Thymus (tissue), 11 donors: ENCODE results near the gene NSD1. TPM values are rescaled to one million over a fixed set of nuclear protein-coding genes. Genes with fewer than 3 reads are reported as not detected.

Experiments
- DNase-seq, 9 donors: peaks; one replicate each; pipeline ENCODE4 v3.0.0-alpha.2; 2013; ENCODE audit warnings: low spot score in 9 of 9, low read depth in 6 of 9, missing footprints in 1 of 9
- H3K27ac ChIP-seq, 2 donors: one replicate each; pipeline ENCODE4 v1.5.1; 2013; ENCODE audit warnings: control low read depth in 1 of 2, low read depth in 1 of 2, low read length in 1 of 2, mild to moderate bottlenecking in 1 of 2, moderate library complexity in 1 of 2
- H3K27me3 ChIP-seq, 2 donors: one replicate each; pipeline ENCODE4 v1.5.1; 2013; ENCODE audit warnings: low read length in 1 of 2; ENCODE audit not compliant: control insufficient read depth in 2 of 2, insufficient read depth in 1 of 2
- H3K36me3 ChIP-seq, 2 donors: one replicate each; pipeline ENCODE4 v1.5.1; 2013; ENCODE audit warnings: low read length in 1 of 2, mild to moderate bottlenecking in 1 of 2, moderate library complexity in 1 of 2; ENCODE audit not compliant: control insufficient read depth in 2 of 2, insufficient read depth in 2 of 2
- H3K4me1 ChIP-seq, 2 donors: one replicate each; pipeline ENCODE4 v1.5.1; 2013; ENCODE audit warnings: low read length in 2 of 2; ENCODE audit not compliant: control insufficient read depth in 2 of 2, insufficient read depth in 2 of 2
- H3K4me3 ChIP-seq, 2 donors: one replicate each; pipeline ENCODE4 v1.5.1; 2013; ENCODE audit warnings: low read length in 2 of 2, control low read depth in 1 of 2, mild to moderate bottlenecking in 1 of 2
- H3K9me3 ChIP-seq, 2 donors: one replicate each; pipeline ENCODE4 v1.5.1; 2013; ENCODE audit warnings: low read length in 1 of 2, mild to moderate bottlenecking in 1 of 2; ENCODE audit not compliant: control insufficient read depth in 2 of 2, insufficient read depth in 1 of 2
- WGBS: extraction: QIAGEN DNeasy Blood & Tissue Kit; methylation state at CpG from one replicate; pipeline ENCODE4 v1.1.7; 2013; 5-methylcytosine and 5-hydroxymethylcytosine counted together
- polyA plus RNA-seq: library from polyadenylated mRNA; stranded (reverse); fragments of 200-250 nt; gene quantifications from one replicate; pipeline ENCODE4 v1.2.3, GENCODE V29; 2013
- total RNA-seq: library from RNA; stranded (reverse); fragments of 120-200 nt; gene quantifications from one replicate; pipeline ENCODE4 v1.2.4, GENCODE V29; 2013
- donor health status: healthy.

Gene NSD1
- total and polyA plus RNA-seq, 2 donors = 10.9 to 34.1 TPM

GRCh38 chr5:177132136-177133095 lies 1.2 kb upstream of the NSD1 start:
- peak in 6 of 9 donors; percentile 44 to 80 (median 55) for DNase-seq
- H3K4me3 ChIP-seq = peak overlapping the region; percentile 64 to 99
- peaks cover 4 to 25% of the 10 kb centered on the region in 2 donors for H3K36me3 ChIP-seq
- H3K4me1 ChIP-seq = peaks cover 15 to 31% of the 10 kb centered on the region in 2 donors
- H3K27me3 ChIP-seq = peaks cover 0 to 6% of the 10 kb centered on the region in 2 donors
- WGBS = 51% methylated on average over 100 of the region's 100 CpGs
- H3K27ac ChIP-seq = peak overlapping the region; percentile 85 to 91
- H3K9me3 ChIP-seq = no peaks in the 10 kb centered on the region

- peak in 6 of 9 donors; percentile 29 to 76 (median 51) for DNase-seq
- Histone ChIP-seq H3K4me1 (peaks cover 15 to 22% of the 10 kb centered on the region in 2 donors), H3K4me3 (peak overlapping the region; percentile 66 to 99), H3K27ac (peak overlapping the region; percentile 78 to 94), H3K27me3 (peaks cover 0 to 6% of the 10 kb centered on the region in 2 donors), H3K9me3 (no peaks in the 10 kb centered on the region), H3K36me3 (peaks cover 7 to 37% of the 10 kb centered on the region in 2 donors)
- WGBS = under 1% methylated on average over 83 of the region's 83 CpGs
Measured at GRCh38 chr5:177133853-177134696, 502 bp downstream of the NSD1 start.

- peaks cover 15 to 22% of the 10 kb centered on the region in 2 donors for H3K4me1 ChIP-seq
- peaks cover 7 to 37% of the 10 kb centered on the region in 2 donors for H3K36me3 ChIP-seq
- no peak for DNase-seq
- WGBS = 24% methylated on average over 13 of the region's 13 CpGs
- H3K27me3 ChIP-seq = peaks cover 0 to 6% of the 10 kb centered on the region in 2 donors
- H3K9me3 ChIP-seq = no peaks in the 10 kb centered on the region
- peak overlapping the region; percentile 64 to 94 for H3K27ac ChIP-seq
- H3K4me3 ChIP-seq = peak overlapping the region; percentile 66 to 99
Measured at GRCh38 chr5:177134697-177135225, 1.2 kb downstream of the NSD1 start.

GRCh38 chr5:177140312-177140711 lies 6.7 kb downstream of the NSD1 start:
- no peaks in the 10 kb centered on the region for H3K9me3 ChIP-seq
- 96% methylated on average over 2 of the region's 2 CpGs for WGBS
- no peak overlapping the region for H3K4me3 ChIP-seq
- no peak for DNase-seq
- H3K27ac ChIP-seq = no peak overlapping the region
- no peaks in the 10 kb centered on the region for H3K27me3 ChIP-seq
- peaks cover 18 to 65% of the 10 kb centered on the region in 2 donors for H3K36me3 ChIP-seq
- H3K4me1 ChIP-seq = peaks cover 3 to 7% of the 10 kb centered on the region in 2 donors

GRCh38 chr5:177141496-177141895 lies 7.9 kb downstream of the NSD1 start:
- peaks cover 14 to 62% of the 10 kb centered on the region in 2 donors for H3K36me3 ChIP-seq
- H3K4me3 ChIP-seq = no peak overlapping the region
- no peak for DNase-seq
- no peaks in the 10 kb centered on the region for H3K9me3 ChIP-seq
- no peaks in the 10 kb centered on the region for H3K27me3 ChIP-seq
- H3K27ac ChIP-seq = no peak overlapping the region
- H3K4me1 ChIP-seq = no peaks in the 10 kb centered on the region
- WGBS = 90% methylated on average over 3 of the region's 3 CpGs

- Histone ChIP-seq H3K9me3 (no peaks in the 10 kb centered on the region), H3K27me3 (no peaks in the 10 kb centered on the region), H3K27ac (no peak overlapping the region), H3K4me1 (no peaks in the 10 kb centered on the region), H3K36me3 (peaks cover 18 to 62% of the 10 kb centered on the region in 2 donors), H3K4me3 (no peak overlapping the region)
- no peak for DNase-seq
- 98% methylated on average over 2 of the region's 2 CpGs for WGBS
Measured at GRCh38 chr5:177142098-177142611, 8.6 kb downstream of the NSD1 start.

GRCh38 chr5:177142778-177143177 lies 9.2 kb downstream of the NSD1 start:
- H3K9me3 ChIP-seq = no peaks in the 10 kb centered on the region
- H3K36me3 ChIP-seq = peaks cover 18 to 64% of the 10 kb centered on the region in 2 donors
- no peaks in the 10 kb centered on the region for H3K4me1 ChIP-seq
- no peaks in the 10 kb centered on the region for H3K27me3 ChIP-seq
- H3K27ac ChIP-seq = no peak overlapping the region
- WGBS = 95% methylated on average over 1 of the region's 1 CpG
- H3K4me3 ChIP-seq = no peak overlapping the region
- no peak for DNase-seq

GRCh38 chr5:177146891-177147638 lies 13.5 kb downstream of the NSD1 start:
- H3K27ac ChIP-seq = no peak overlapping the region
- peaks cover 27 to 64% of the 10 kb centered on the region in 2 donors for H3K36me3 ChIP-seq
- no peaks in the 10 kb centered on the region for H3K9me3 ChIP-seq
- H3K27me3 ChIP-seq = no peaks in the 10 kb centered on the region
- WGBS = 97% methylated on average over 17 of the region's 17 CpGs
- H3K4me1 ChIP-seq = no peaks in the 10 kb centered on the region
- H3K4me3 ChIP-seq = no peak overlapping the region
- DNase-seq = no peak
